NK-92 treated with Interleukin-12 subunit alpha and Interleukin-12 subunit beta, amount 100 ng/mL, for 24 hours (cell line): Measurements from ENCODE around the gene BBS9.
"Not testable (repeated sequence)": the region's sequence is repeated elsewhere in the genome, so short reads cannot be mapped to it uniquely, and the experiment has no call there.

ENCODE experiments used
- DNase-seq: peaks from one replicate; lab custom pipeline; 2025; lab: John Stamatoyannopoulos, UW

The BBS9 gene

DNA sequence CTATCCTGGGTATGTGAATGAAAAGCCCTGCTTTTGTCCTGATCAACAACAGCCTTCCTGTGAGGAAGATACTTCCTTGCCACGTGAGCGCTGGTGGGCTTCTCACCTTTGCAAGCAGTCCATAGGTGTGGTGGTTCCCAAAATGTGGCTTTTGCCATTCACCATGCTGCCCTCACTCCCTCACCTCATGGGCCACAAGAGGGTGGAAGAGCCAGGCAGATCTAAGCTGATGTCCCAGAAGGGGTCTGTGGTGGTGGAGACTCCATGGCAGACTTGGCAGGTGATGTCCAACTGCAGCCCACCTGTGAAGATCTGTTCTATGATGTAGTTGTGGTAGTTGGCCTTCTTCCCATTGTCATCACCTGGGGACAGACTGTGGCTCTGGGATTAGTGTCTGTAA lies 147.4 kb downstream of the BBS9 start:
- no peak for DNase-seq

DNA sequence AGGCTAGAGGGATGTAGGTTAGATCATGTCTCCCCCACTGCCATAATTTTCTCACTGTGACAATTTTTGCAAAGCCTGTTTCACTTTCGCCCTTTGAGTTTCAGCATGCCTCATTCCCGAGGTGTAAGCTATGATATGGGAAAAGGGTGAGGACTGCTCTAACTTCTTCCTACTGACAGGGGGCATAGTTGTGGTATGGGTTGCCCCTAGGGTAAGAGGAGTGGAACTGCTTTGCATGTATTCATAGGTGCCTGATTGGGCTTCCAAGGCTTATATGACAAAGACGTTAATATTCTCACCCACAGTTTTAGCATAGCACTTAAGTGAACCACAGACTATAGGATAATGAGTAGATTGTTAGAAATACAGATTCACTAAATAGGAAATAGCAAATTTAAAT lies 148.7 kb downstream of the BBS9 start:
- no peak for DNase-seq

DNA sequence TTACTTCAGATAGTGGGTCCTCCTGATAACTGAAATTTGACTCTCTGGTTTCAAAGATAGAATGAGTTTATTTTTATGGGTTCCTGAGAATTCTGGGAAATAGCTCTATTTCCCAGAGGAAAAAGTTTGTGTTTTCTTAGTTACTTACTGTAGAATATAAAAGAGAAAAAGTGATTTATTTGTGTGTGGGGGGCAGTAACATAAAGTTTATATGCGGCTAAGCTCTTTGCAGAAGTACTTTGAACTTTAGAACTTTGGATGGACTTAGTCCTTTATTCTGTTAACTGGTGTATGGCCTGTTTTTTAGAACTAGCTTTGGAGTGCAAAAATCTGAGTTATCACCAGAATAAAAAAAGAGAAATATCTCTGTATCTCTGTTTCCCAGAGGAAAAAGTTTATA lies 157.1 kb downstream of the BBS9 start:
- DNase-seq: no peak

DNA sequence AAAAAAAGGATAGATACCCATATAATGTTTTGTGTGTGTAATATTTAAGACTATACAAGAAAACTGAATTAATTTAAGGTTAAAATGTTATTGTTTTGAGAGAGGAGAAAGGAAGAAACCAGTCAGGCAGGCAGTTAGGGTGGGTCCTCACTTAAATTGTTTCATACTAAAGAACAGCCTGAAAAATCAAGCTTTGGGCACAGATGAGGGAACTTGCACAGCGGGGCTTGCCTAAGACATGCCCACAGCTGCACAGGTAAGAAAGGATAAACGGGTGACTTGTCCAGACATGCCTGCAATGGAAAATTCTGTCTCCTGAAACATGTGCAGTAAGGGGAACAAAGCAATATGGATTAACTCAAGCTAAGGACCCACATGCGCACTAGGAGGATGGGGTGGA lies 158.4 kb downstream of the BBS9 start:
- no peak for DNase-seq

DNA sequence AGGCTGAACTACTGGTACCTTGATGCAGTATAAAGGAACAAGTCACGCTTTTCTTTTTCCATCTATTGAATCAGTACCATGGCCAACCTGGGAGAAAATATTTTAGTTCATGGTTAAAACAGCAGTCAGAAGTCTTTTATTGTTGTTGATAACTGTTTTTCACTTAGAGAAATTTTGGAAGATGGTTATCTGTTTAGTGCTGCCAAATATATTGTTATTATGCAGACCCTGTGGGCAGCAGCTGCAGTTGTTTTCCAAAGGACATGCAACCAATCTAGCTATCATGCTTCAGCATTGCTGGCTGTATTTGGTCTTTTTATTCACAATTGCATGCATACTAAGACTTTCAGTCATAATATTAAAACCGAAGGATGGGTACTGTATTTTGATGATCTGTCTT lies 169.5 kb downstream of the BBS9 start:
- no peak for DNase-seq

DNA sequence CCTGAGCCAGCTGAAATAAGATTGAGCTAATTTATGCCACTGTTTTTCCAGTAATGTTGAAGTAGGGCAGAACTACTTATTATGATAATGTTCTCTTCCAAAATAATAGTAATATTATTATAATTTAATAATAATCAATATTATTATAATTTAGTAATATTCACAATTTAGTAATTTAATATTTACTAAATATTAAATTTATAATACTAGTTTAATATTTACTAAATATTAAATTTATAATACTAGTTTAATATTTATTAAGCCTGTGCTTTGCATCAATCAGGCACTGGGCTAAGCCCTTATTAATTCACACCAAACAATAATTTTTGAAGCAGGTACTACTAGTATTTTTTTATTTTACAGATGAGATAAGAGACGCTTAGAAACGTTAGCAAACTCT lies 170.1 kb downstream of the BBS9 start:
- DNase-seq: no peak

DNA sequence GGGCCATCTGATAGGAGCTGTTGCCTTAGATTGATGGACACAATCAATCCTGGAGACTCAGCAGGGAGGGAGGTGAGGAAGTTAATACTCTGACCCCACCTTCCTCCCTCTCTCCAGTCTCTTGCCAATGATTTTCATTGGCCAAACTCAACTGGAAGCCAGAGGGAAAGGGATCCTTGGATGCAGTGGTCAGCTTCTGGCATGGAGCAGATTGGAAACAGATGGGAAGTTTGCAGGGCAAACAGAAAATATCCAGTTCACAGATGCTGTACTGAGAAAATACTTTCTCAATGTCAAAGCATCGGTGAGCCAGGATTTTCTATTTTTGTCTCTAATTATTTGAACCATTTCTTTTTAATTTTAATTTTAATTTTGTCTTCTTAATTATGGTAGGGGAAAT lies 170.8 kb downstream of the BBS9 start:
- DNase-seq: no peak

DNA sequence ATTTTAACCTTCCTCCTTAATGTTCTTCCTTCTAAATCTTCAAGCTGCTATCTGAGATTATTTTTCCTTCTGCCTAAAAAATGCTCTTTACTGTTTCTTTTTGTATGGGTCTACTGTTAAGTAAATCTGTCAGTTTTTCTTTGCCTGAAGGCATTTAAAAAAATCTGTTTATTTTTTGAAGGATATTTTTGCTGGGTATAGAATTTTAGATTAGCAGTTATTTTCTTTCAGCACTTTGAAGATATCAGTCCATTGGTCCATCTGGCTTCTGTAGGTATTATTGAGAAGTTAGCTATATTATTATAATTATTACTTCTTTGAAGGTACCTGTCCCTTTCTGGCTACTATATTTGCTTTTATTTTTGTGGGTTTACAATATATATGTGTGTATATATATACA lies 171.4 kb downstream of the BBS9 start:
- DNase-seq: no peak

DNA sequence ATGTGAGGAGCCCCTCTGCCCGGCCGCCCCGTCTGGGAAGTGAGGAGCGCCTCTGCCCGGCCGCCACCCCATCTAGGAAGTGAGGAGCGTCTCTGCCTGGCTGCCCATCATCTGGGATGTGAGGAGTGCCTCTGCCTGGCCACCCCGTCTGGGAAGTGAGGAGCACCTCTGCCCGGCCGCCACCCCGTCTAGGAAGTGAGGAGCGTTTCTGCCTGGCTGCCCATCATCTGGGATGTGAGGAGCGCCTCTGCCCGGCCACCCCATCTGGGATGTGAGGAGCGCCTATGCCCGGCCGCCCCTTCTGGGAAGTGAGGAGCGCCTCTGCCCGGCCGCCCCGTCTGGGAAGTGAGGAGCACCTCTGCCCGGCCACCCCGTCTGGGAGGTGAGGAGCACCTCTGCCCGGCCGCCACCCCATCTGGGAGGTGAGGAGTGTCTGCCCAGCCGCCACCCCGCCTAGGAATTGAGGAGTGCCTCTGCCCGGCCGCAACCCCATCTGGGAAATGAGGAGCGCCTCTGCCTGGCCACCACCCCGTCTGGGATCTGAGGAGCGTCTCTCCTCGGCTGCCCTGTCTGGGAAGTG lies 174.7 kb downstream of the BBS9 start:
- not testable (repeated sequence) for DNase-seq

DNA sequence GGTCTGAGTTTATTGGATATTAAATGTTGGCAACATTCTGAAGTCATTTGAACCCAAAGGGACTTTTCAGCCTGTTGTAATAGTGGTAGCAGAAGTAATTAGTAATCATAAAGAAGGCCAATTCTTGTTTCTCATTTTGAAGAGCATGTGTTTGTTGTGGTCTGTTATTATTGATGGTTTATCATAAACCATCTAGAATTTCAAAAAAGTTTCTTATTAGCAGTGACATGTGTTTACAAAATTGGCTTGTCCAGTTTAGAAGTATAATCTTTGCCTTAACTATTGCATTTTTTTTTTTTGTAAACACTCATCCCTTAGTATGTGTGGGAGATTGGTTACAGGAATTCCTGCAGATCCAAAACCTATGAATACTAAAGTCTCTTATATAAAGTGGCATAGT lies 177.8 kb downstream of the BBS9 start:
- DNase-seq: no peak

DNA sequence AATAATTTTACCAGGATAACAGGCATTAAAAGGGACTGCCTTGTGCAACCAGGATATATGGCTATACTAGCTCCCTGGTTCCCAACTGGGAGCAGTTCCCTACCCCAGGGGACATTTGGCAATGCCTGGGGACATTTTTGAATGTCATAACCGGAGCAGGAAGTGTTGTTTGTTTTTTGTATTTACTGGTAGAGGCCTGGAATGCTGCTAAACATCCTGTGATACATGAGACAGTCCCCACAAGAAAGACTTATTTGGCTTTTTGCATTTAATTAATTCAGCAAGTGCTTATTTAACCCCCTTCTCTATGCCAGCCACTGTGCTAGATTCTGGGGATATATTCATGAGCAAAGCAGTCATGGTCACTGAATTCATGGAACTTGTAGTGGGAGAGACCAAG lies 181.2 kb downstream of the BBS9 start:
- DNase-seq: no peak

DNA sequence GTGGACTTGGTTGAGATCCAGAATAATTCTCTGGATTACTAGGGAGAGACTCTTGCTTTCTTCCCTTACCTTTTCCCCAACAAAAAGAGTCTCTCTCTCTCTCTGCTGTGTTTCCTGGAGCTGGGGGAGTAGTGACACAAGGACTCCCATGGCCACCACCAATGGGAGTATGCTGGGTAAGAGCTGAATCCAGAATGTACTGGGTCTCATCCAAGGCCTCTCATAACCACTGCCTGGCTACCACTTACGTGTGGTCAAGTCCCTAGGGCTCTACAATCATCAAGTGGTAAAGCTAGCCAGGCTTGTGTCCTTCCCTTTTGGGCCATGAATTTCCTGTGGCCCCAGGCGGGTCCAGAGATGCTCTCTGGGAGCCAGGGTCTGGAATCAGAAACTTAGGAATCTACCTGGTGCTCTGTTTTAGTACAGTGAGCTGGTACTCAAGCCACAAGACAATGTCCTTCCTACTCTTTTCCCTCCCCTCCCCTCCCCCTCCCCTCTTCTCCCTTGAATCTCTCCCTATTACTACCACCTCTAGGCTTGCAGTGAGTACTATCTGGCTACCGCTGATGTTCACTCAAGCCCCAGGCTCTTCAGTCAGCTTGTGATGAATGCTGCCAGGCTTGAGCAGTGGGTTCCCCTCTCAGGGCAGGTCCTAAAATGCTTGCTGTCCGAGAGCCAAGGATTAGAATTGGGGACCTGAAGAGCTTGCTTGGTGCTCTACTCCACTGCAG lies 196.6 kb downstream of the BBS9 start:
- DNase-seq: no peak

DNA sequence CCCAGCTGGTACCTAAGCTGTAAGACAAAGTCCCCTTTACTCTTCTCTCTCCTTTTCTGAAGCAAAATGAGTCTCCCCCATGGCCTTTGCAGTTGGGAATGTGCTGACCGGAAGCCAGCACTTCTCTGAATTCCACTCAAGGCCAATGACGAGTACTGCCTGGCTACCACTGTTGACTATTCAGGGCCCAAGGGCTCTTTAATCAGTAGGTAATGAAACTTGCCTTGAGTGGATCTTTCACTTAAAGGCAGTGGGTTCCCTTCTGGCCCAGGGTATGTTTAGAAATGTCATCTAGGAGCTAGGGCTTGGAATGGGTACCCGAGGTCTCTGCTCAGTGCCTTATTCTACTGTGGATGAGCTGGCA lies 197.1 kb downstream of the BBS9 start:
- DNase-seq: no peak

DNA sequence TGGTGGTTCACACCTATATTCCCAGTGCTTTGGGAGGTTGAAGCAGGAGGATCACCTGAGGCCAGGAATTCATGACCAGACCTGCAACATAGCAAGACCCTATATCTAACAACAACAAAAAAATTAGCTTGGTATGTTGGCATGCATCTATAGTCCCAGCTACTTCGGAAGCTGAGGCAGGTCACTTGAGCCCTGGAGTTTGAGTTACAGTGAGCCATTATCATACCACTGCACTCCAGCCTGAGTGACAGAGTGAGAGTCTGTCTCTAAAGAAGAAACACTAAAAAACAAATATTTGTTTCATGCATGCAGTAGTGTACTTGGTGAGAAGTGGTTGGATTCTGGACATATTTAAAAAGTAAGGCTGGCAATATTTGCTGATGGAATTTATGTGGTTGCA lies 198.1 kb downstream of the BBS9 start:
- DNase-seq: no peak

DNA sequence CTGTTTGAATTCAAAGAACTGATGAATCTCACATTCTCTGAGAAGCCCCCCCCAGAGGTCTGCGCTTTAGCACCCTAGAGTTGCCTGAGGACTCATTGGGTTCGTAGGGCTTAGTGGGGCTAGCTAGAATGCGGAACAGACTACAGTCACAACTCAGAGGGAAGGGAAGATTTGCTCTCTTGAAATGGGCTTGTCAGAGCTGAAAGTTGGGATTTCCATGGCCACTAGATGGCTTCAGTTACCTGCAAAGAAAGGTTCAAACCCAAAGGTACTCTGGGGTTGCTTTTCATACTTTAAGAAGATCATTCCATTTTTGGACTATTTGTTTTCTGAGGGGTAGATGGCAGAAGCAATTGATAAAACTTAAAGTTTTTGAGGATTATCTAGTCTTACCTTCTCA lies 205.0 kb downstream of the BBS9 start:
- no peak for DNase-seq

DNA sequence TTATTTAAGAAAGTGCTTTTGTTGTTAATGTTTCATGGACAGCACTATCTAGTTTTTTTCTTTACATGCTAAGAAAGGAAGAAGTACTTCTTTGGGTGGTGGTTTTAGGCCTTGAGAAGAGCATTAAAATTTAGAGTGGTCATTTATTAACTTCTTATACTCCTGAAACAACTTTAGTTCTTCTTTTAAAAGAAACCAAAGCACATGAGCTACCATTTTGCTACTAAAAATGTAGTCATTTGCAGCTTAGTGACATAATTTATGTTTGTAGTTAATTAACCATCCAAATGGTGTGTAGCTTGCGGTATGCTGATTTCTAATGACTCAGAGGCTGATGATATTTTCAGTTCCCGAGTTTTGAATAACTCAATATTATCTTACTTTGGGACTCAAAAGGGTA lies 207.5 kb downstream of the BBS9 start:
- no peak for DNase-seq

DNA sequence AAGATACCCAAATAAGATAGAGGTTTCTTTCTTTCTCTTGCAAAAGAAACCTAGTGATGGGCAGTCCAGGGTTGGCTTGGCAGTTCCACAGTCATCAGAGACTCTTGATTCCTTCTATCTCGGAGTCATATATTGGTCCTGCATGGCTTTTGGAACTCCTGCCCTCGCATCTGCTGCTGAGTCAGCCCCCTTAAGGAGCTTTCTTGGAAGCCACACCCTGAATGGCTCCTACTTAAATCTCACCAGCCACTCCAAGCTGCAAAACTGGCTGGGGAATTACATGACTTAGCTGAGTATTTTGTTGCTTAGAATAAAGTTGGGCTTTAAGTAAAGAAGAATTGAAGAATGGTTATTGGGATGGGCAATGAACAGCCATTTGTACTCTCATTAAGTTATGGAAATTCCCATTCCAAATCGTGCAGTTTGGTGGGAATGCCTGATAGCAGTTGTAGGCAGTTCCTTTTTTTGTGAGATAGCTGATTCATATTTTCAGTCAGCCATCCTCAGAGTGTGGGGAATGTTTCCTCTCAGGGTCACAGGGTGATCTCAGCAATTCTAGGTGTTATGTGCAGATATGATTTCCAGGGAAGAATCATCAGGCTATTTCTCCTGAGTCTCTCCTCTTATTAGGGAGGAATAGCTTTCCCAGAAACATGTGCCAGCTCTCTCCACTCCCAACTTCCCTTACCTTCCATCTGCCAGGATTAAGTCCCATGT lies 209.9 kb downstream of the BBS9 start:
- no peak for DNase-seq

DNA sequence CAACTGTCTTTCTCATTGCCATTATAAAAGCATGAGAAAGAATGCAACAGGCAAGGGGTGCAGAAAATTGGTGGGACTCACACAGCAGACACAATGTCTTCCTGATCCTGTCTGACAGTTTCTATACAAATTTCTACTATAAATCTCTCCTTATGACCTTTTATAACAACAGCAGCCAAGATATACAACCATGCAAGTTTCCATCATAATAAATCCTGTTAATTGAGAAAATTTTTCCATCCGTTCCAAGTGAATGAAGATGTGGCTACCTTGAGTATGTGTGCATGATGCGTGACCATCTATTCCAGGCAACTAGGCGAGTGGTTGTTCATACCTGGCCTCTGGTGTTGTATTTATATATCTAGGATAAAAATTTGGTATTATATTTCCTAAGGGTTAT lies 216.7 kb downstream of the BBS9 start:
- DNase-seq: no peak

DNA sequence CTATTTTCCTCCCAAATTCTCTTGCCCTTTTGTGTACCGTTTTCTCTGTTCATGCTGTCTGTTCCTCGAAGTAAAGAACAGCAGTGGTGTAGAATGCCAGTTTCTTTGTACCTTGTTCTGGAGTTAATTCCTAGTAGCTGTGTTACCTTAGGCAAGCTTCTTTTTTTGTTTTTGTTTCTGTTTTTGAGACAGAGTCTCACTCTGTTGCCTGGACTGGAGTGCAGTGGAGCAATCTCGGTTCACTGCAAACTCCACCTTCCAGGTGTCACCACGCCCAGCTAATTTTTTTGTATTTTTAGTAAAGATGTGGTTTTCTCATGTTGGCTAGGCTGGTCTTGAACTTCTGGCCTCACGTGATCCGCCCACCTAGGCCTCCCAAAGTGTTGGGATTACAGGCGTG lies 221.2 kb downstream of the BBS9 start:
- no peak for DNase-seq

DNA sequence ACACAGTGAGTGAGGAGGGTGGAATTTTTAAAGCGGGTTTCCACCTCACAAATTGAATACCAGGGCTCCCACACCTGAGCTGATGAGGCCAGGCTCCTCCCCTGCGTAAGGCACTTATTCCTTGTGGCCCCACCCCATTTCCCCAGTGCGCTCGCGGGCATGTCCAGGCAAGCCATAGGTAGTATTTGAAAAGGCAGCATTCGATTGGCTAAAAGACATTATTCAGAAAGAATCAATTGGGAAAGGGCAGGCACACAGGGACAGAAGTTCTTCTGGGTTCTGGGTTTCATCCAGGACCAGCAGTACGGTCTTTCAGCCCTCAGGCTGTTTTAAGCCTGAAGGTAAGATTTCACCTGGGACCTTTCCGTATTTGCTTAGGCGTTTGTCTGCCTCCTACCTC lies 222.3 kb downstream of the BBS9 start:
- no peak for DNase-seq

DNA sequence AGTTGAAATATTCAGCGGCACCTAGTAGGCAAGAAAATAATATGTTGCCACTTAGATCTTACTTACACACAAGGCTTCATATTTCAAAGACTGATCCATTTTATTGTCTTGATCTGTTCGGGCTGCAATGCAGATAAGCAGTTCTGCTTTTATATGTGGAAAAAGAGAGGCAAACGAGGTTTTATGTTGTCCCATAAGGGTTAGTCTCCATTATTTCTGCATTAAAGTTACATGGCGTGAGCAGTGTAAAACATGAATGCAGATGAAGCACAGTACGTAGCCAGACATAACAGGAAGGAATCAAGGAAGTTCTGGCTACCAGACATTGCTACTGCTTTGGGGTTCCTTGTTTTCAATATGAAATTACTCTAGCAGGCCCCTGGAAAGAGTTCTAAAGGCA lies 224.8 kb downstream of the BBS9 start:
- DNase-seq: no peak

DNA sequence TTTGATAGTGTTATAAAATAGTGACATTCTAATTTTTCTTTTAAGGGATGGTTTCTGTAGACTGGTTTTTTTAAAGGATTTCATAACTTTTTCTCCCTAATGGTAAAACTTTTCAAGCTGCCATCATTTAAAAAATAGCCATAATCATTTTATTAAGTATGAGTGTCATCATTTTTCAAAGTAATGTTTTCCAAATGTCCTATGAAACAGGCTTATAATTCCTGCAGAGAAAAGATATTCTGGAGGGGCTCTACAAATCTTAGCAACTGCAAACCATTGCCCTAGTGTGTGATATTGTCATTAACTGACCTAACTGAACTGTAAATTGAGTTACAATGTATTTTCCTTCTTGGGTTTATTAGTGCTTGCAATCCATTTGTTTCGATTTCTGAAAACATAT lies 226.0 kb downstream of the BBS9 start:
- no peak for DNase-seq

DNA sequence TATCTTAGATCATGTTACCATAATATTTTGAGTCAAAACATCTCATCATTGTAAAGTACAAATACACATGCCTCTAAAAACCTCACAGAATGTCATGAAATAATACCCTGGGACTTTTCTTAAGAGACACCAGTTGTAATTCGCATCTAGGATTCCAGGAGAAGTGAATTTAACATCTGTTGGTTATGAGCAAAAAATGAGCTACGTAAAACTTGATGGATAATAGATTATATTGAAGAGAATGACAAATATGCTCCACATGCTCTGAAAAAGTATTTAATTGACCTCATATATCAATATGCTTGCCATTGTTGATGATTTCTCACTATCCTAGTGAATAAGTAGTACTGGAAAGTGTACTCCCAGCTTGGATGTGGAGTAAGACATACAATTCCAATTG lies 227.0 kb downstream of the BBS9 start:
- DNase-seq: no peak

DNA sequence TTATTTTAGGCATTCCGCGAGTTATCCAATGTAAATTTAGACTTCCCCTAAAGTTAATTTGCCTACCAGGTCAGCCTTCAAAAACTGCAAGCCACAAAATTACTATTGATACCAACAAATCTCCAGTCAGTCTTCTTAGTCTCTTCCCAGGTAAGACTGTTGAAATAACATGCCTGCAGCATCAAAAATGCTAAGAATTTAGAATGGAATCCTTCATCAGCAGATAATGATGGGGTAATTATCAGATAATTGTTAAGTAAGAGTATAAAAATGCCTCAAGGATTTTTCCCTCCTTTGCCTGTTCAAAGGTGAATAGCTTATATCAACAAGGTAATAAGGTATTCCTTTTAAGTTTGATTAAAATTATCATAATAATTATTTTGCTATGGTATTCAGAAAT lies 228.5 kb downstream of the BBS9 start:
- DNase-seq: no peak
